ENCODE data around the gene EHD3.

EHD3 gene

DNA sequence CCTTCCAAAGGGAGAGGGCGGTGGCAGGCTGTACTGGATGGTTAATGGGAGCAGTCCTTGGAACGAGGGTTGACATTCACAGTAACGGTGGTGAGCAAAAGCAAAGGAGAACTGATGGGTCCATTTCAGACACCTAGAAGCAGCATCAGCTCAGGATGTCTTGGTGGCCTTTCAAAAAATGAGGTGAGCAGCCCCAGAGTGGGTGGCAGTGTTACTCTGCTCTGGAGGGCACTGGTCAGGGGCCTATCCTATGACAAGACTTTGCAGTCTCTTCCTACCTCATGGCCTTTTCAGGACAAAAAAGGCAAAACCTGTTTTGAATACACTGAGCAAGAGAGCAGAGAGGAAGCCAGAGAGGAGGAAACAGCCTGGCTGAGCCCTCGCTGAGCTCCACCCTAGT lies 40.1 kb upstream of the EHD3 start:
- no peak overlapping the region for H4K91ac ChIP-seq (ENCODE audit: low read depth, low read length, poor library complexity)
- no peak overlapping the region for H3K9ac ChIP-seq (ENCODE audit: low read depth, low read length, poor library complexity)
- H3K14ac ChIP-seq (ENCODE audit: low read length) = no peak overlapping the region
- no peak overlapping the region for H3K23ac ChIP-seq (ENCODE audit: low read depth, low read length, poor library complexity)
- H2BK15ac ChIP-seq (ENCODE audit: low read length) = no peak overlapping the region
- no peak for DNase-seq (ENCODE audit: low spot score)
- H2BK5ac ChIP-seq (ENCODE audit: low read length) = no peak overlapping the region
- no peak overlapping the region for H3K4me3 ChIP-seq (ENCODE audit: low read length in 2 of 2)
- peaks cover 0 to 2% (median 0%) of the 10 kb centered on the region in 3 experiments for H3K27me3 ChIP-seq (ENCODE audit: control insufficient read depth in 3 of 3, insufficient read depth in 3 of 3, low read depth in 1 of 3, low read length in 3 of 3)
- H3K27ac ChIP-seq (replicated peaks; ENCODE audit: low read length) = no peak overlapping the region
- no peak overlapping the region for H4K8ac ChIP-seq (ENCODE audit: low read depth, low read length)
- no peak overlapping the region for H2BK120ac ChIP-seq (ENCODE audit: low read depth, low read length)
- no peak overlapping the region for H3K4ac ChIP-seq (ENCODE audit: low read length)
- no peaks in the 10 kb centered on the region for H3K9me3 ChIP-seq (replicated peaks in 1 of 2; ENCODE audit: control insufficient read depth in 2 of 2, insufficient read depth in 1 of 2, low read depth in 1 of 2, low read length in 2 of 2)
- no peak overlapping the region for H2AK5ac ChIP-seq (ENCODE audit: low read depth, low read length)
- H3K79me1 ChIP-seq (ENCODE audit: low read depth, low read length) = no peaks in the 10 kb centered on the region
- no CpG with 5 or more reads among the region's 4 CpGs for WGBS, 2 donors (ENCODE audit: extremely low coverage in 2 of 2, insufficient read length in 2 of 2, insufficient replicate concordance in 1 of 2)
- no peak overlapping the region for H2BK12ac ChIP-seq (ENCODE audit: low read length)
- no peaks in the 10 kb centered on the region for H3K4me1 ChIP-seq (ENCODE audit: control insufficient read depth in 2 of 2, insufficient read depth in 1 of 2, low read depth in 1 of 2, low read length in 2 of 2)
- no peak overlapping the region for H3K4me2 ChIP-seq (ENCODE audit: insufficient read depth, low read length, poor library complexity, severe bottlenecking)
- no peak overlapping the region for H3K18ac ChIP-seq (ENCODE audit: low read length)
- no peaks in the 10 kb centered on the region for H3K36me3 ChIP-seq (replicated peaks in 1 of 2; ENCODE audit: control insufficient read depth in 2 of 2, insufficient read depth in 2 of 2, low read length in 2 of 2)
- H2AFZ ChIP-seq (ENCODE audit: low read length) = no peak overlapping the region

DNA sequence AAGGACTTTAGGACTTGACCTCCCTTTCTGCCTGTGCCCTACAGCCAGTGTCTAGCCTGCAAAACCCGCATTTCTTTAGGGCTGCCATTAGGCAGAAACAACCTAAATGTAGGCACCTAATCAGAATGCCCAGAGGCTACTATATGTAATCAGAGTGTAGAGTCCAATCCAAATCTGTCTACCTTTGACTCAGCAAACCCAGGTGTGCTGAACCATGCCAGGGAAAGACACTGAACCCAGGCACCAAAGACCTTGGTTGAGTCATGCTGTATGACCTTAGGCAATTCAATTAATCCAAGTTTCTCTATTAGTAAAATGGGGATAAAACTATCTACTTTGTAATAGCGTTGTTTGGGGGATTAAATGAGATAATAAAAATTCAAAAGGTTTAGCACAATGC lies 37.3 kb upstream of the EHD3 start:
- no peak overlapping the region for H3K18ac ChIP-seq (ENCODE audit: low read length)
- H3K36me3 ChIP-seq (replicated peaks in 1 of 2; ENCODE audit: control insufficient read depth in 2 of 2, insufficient read depth in 2 of 2, low read length in 2 of 2) = no peaks in the 10 kb centered on the region
- H2BK5ac ChIP-seq (ENCODE audit: low read length) = no peak overlapping the region
- H2BK15ac ChIP-seq (ENCODE audit: low read length) = no peak overlapping the region
- peaks cover 0 to 2% (median 0%) of the 10 kb centered on the region in 3 experiments for H3K27me3 ChIP-seq (ENCODE audit: control insufficient read depth in 3 of 3, insufficient read depth in 3 of 3, low read depth in 1 of 3, low read length in 3 of 3)
- no peak overlapping the region for H4K8ac ChIP-seq (ENCODE audit: low read depth, low read length)
- no peak overlapping the region for H3K4ac ChIP-seq (ENCODE audit: low read length)
- no peak overlapping the region for H3K23ac ChIP-seq (ENCODE audit: low read depth, low read length, poor library complexity)
- H3K4me3 ChIP-seq (ENCODE audit: low read length in 2 of 2) = no peak overlapping the region
- no peak overlapping the region for H3K27ac ChIP-seq (replicated peaks; ENCODE audit: low read length)
- no peak overlapping the region for H3K4me2 ChIP-seq (ENCODE audit: insufficient read depth, low read length, poor library complexity, severe bottlenecking)
- H3K9ac ChIP-seq (ENCODE audit: low read depth, low read length, poor library complexity) = no peak overlapping the region
- H4K91ac ChIP-seq (ENCODE audit: low read depth, low read length, poor library complexity) = no peak overlapping the region
- no peak overlapping the region for H2AK5ac ChIP-seq (ENCODE audit: low read depth, low read length)
- H3K4me1 ChIP-seq (ENCODE audit: control insufficient read depth in 2 of 2, insufficient read depth in 1 of 2, low read depth in 1 of 2, low read length in 2 of 2) = no peaks in the 10 kb centered on the region
- no peak overlapping the region for H2AFZ ChIP-seq (ENCODE audit: low read length)
- WGBS, 2 donors (ENCODE audit: extremely low coverage in 2 of 2, insufficient read length in 2 of 2, insufficient replicate concordance in 1 of 2) = no CpG with 5 or more reads among the region's 2 CpGs
- H3K79me1 ChIP-seq (ENCODE audit: low read depth, low read length) = no peaks in the 10 kb centered on the region
- no peak overlapping the region for H2BK12ac ChIP-seq (ENCODE audit: low read length)
- H3K9me3 ChIP-seq (replicated peaks in 1 of 2; ENCODE audit: control insufficient read depth in 2 of 2, insufficient read depth in 1 of 2, low read depth in 1 of 2, low read length in 2 of 2) = peaks cover 0 to 2% of the 10 kb centered on the region in 2 donors
- DNase-seq (ENCODE audit: low spot score) = no peak
- H2BK120ac ChIP-seq (ENCODE audit: low read depth, low read length) = no peak overlapping the region
- no peak overlapping the region for H3K14ac ChIP-seq (ENCODE audit: low read length)

DNA sequence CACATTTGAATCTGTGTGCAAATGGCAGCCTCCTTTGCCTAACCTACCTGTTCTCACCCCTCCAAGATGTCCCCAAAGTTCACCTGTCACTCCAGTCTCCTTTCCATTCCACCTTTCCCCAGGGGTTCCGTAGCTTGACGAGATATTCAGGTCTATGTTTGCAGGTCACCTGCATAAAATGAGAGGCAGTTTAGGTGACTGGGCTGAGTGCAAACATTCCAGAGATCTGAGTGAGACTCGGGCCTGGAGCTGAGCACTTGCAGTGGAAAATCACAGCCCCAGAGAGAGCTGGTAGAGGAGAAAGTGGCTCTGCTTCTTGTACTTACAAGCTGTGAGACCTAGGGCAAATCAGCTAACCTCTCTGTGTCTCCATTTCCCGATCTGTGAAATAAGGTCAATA lies 36.8 kb upstream of the EHD3 start:
- no peak overlapping the region for H3K18ac ChIP-seq (ENCODE audit: low read length)
- peaks cover 0 to 2% (median 0%) of the 10 kb centered on the region in 3 experiments for H3K27me3 ChIP-seq (ENCODE audit: control insufficient read depth in 3 of 3, insufficient read depth in 3 of 3, low read depth in 1 of 3, low read length in 3 of 3)
- no peaks in the 10 kb centered on the region for H3K79me1 ChIP-seq (ENCODE audit: low read depth, low read length)
- no peak overlapping the region for H2BK5ac ChIP-seq (ENCODE audit: low read length)
- H2BK120ac ChIP-seq (ENCODE audit: low read depth, low read length) = no peak overlapping the region
- no peak overlapping the region for H3K4me3 ChIP-seq (ENCODE audit: low read length in 2 of 2)
- no peak overlapping the region for H3K9ac ChIP-seq (ENCODE audit: low read depth, low read length, poor library complexity)
- no peaks in the 10 kb centered on the region for H3K4me1 ChIP-seq (ENCODE audit: control insufficient read depth in 2 of 2, insufficient read depth in 1 of 2, low read depth in 1 of 2, low read length in 2 of 2)
- WGBS, 2 donors (ENCODE audit: extremely low coverage in 2 of 2, insufficient read length in 2 of 2, insufficient replicate concordance in 1 of 2) = no CpG with 5 or more reads among the region's 4 CpGs
- no peak overlapping the region for H3K23ac ChIP-seq (ENCODE audit: low read depth, low read length, poor library complexity)
- H4K91ac ChIP-seq (ENCODE audit: low read depth, low read length, poor library complexity) = no peak overlapping the region
- H2AK5ac ChIP-seq (ENCODE audit: low read depth, low read length) = no peak overlapping the region
- H3K36me3 ChIP-seq (replicated peaks in 1 of 2; ENCODE audit: control insufficient read depth in 2 of 2, insufficient read depth in 2 of 2, low read length in 2 of 2) = no peaks in the 10 kb centered on the region
- no peak overlapping the region for H2BK15ac ChIP-seq (ENCODE audit: low read length)
- no peak overlapping the region for H2AFZ ChIP-seq (ENCODE audit: low read length)
- no peak overlapping the region for H2BK12ac ChIP-seq (ENCODE audit: low read length)
- no peak overlapping the region for H3K4me2 ChIP-seq (ENCODE audit: insufficient read depth, low read length, poor library complexity, severe bottlenecking)
- H3K14ac ChIP-seq (ENCODE audit: low read length) = no peak overlapping the region
- no peak overlapping the region for H4K8ac ChIP-seq (ENCODE audit: low read depth, low read length)
- no peak overlapping the region for H3K4ac ChIP-seq (ENCODE audit: low read length)
- peaks cover 0 to 2% of the 10 kb centered on the region in 2 donors for H3K9me3 ChIP-seq (replicated peaks in 1 of 2; ENCODE audit: control insufficient read depth in 2 of 2, insufficient read depth in 1 of 2, low read depth in 1 of 2, low read length in 2 of 2)
- DNase-seq (ENCODE audit: low spot score) = no peak
- H3K27ac ChIP-seq (replicated peaks; ENCODE audit: low read length) = no peak overlapping the region

DNA sequence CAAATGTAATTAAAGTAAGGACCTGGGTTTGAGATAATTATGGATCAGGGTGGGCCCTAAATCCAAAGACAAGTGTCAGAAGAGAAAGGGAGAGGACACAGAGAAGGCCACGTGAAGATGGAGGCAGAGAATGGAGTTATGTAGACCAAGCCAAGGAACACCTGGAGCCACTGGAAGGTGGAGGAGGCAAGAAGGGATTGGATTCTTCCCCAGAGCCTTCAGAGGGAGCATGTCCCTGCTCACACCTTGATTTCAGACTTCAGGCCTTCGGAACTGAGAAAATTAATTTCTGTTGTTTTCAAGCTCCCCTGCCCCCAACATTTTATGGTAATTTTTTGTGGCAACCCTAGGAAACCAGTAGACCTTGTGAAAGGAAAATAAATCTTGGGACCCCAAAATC lies 36.3 kb upstream of the EHD3 start:
- Histone ChIP-seq H3K4me2 (ENCODE audit: insufficient read depth, low read length, poor library complexity, severe bottlenecking) (no peak overlapping the region), H3K23ac (ENCODE audit: low read depth, low read length, poor library complexity) (no peak overlapping the region), H3K9ac (ENCODE audit: low read depth, low read length, poor library complexity) (no peak overlapping the region), H3K9me3 (replicated peaks in 1 of 2; ENCODE audit: control insufficient read depth in 2 of 2, insufficient read depth in 1 of 2, low read depth in 1 of 2, low read length in 2 of 2) (peaks cover 0 to 2% of the 10 kb centered on the region in 2 donors), H4K91ac (ENCODE audit: low read depth, low read length, poor library complexity) (no peak overlapping the region), H3K4me1 (ENCODE audit: control insufficient read depth in 2 of 2, insufficient read depth in 1 of 2, low read depth in 1 of 2, low read length in 2 of 2) (no peaks in the 10 kb centered on the region), H2BK12ac (ENCODE audit: low read length) (no peak overlapping the region), H3K36me3 (replicated peaks in 1 of 2; ENCODE audit: control insufficient read depth in 2 of 2, insufficient read depth in 2 of 2, low read length in 2 of 2) (no peaks in the 10 kb centered on the region), H4K8ac (ENCODE audit: low read depth, low read length) (no peak overlapping the region), H3K79me1 (ENCODE audit: low read depth, low read length) (no peaks in the 10 kb centered on the region), H3K14ac (ENCODE audit: low read length) (no peak overlapping the region), H2BK15ac (ENCODE audit: low read length) (no peak overlapping the region), H2AK5ac (ENCODE audit: low read depth, low read length) (no peak overlapping the region), H2AFZ (ENCODE audit: low read length) (no peak overlapping the region), H3K27ac (replicated peaks; ENCODE audit: low read length) (no peak overlapping the region), H3K27me3 (ENCODE audit: control insufficient read depth in 3 of 3, insufficient read depth in 3 of 3, low read depth in 1 of 3, low read length in 3 of 3) (peaks cover 0 to 2% (median 0%) of the 10 kb centered on the region in 3 experiments), H2BK5ac (ENCODE audit: low read length) (no peak overlapping the region), H3K4me3 (ENCODE audit: low read length in 2 of 2) (no peak overlapping the region), H2BK120ac (ENCODE audit: low read depth, low read length) (no peak overlapping the region), H3K18ac (ENCODE audit: low read length) (no peak overlapping the region), H3K4ac (ENCODE audit: low read length) (no peak overlapping the region)
- no peak for DNase-seq (ENCODE audit: low spot score)
- no CpG with 5 or more reads among the region's 2 CpGs for WGBS, 2 donors (ENCODE audit: extremely low coverage in 2 of 2, insufficient read length in 2 of 2, insufficient replicate concordance in 1 of 2)

Measured in neuronal stem cell (in vitro differentiated cells).